A673 (cell line): ENCODE data around the gene VAV2. TPM values are rescaled to one million over a fixed set of nuclear protein-coding genes. Genes with fewer than 3 reads are reported as not detected.

Experiments
- BruUV-seq: library from RNA; stranded (reverse); fragments of 400-500 nt; replicated peaks from 2 replicates; lab custom pipeline; 2021; lab: Mats Ljungman, UMichigan
- CTCF ChIA-PET: fragments of 300-600 bp; sonication (Branson Sonifier 250); formaldehyde crosslinking; loops from one replicate; lab custom pipeline; 2022; ENCODE audit warnings: antibody characterized with exemption; lab: Charles Lee
- POLR2A ChIA-PET: fragments of 300-600 bp; sonication (Branson Sonifier 250); formaldehyde crosslinking; loops from one replicate; lab custom pipeline; 2022; ENCODE audit warnings: antibody characterized with exemption; ENCODE audit not compliant: low non-redundant PET; lab: Charles Lee
- DNase-seq: peaks from one replicate; pipeline ENCODE4 v3.0.0-alpha.2; 2015; ENCODE audit warnings: low spot score
- H3K27ac ChIP-seq: fragments of 200-600 bp; sonication (generic); 2 replicates; pipeline ENCODE4 v1.5.1; 2016; ENCODE audit warnings: mixed run types, low read depth, mild to moderate bottlenecking, mixed read lengths, antibody characterized with exemption, low read length; ENCODE audit not compliant: poor library complexity, severe bottlenecking
- H3K27me3 ChIP-seq: fragments of 200-600 bp; sonication (generic); replicated peaks from 2 replicates; pipeline ENCODE4 v1.6.1; 2017; ENCODE audit warnings: mixed run types, low read depth, mild to moderate bottlenecking, mixed read lengths, antibody characterized with exemption, low read length; ENCODE audit not compliant: insufficient read depth, poor library complexity
- H3K36me3 ChIP-seq: fragments of 200-600 bp; sonication (generic); 2 replicates; pipeline ENCODE4 v1.6.1; 2016; ENCODE audit warnings: mixed run types, mild to moderate bottlenecking, mixed read lengths, antibody characterized with exemption, low read length; ENCODE audit not compliant: insufficient read depth, poor library complexity, severe bottlenecking
- H3K4me1 ChIP-seq: fragments of 200-600 bp; sonication (generic); 2 replicates; pipeline ENCODE4 v1.6.1; 2017; ENCODE audit warnings: mixed run types, mild to moderate bottlenecking, mixed read lengths, antibody characterized with exemption, low read length; ENCODE audit not compliant: insufficient read depth, poor library complexity, severe bottlenecking
- H3K4me3 ChIP-seq: fragments of 200-600 bp; sonication (generic); 2 replicates; pipeline ENCODE4 v1.5.1; 2016; ENCODE audit warnings: low read depth, mixed run types, mild to moderate bottlenecking, mixed read lengths, low read length; ENCODE audit not compliant: poor library complexity, severe bottlenecking
- H3K9me3 ChIP-seq: fragments of 200-600 bp; sonication (generic); 2 replicates; pipeline ENCODE4 v1.6.1; 2016; ENCODE audit warnings: mixed run types, low read depth, mild to moderate bottlenecking, mixed read lengths, antibody characterized with exemption, low read length; ENCODE audit not compliant: poor library complexity, severe bottlenecking
- EZH2 ChIP-seq: fragments of 200-600 bp; sonication (generic); IDR thresholded peaks from 2 replicates; pipeline ENCODE4 v1.6.1; 2017; ENCODE audit warnings: borderline replicate concordance, low read depth, mild to moderate bottlenecking, mixed read lengths, antibody characterized with exemption, low read length; ENCODE audit not compliant: poor library complexity, severe bottlenecking
- intact Hi-C: fragments of 100-400 bp; cut with micrococcal nuclease; formaldehyde crosslinking; loops from one replicate; pipeline ENCODE4 v1.10.0; 2022; ENCODE audit not compliant: unreplicated experiment
- total RNA-seq: library from RNA; stranded (reverse); gene quantifications from 2 replicates; pipeline ENCODE4 v1.2.3, GENCODE V29; 2021
- TF ChIP-seq, protein P1 (sequence below): fragments of 300-800, 200-600 bp; sonication (generic); conservative IDR thresholded peaks from 2 replicates; pipeline ENCODE4 v1.5.1; 2017; ENCODE audit warnings: low read depth, mild to moderate bottlenecking, antibody characterized with exemption, low read length, moderate library complexity, mixed read lengths

VAV2 gene
- total RNA-seq, 1 experiment from 2014 or later: 16.4 TPM

- no peaks in the 10 kb centered on the region for H3K4me1 ChIP-seq
- ChIA-PET CTCF (no interaction called here), POLR2A (no interaction called here)
- intact Hi-C loops: no loop called here
- no peak overlapping the region for H3K27ac ChIP-seq
- H3K36me3 ChIP-seq: peaks cover 57% of the 10 kb centered on the region
- no peaks in the 10 kb centered on the region for H3K9me3 ChIP-seq
- no peak overlapping the region for H3K4me3 ChIP-seq
- no TSS peak for BruUV-seq
- no peaks in the 10 kb centered on the region for H3K27me3 ChIP-seq
- DNase-seq: no peak
- no peak for TF ChIP-seq EZH2
- TF ChIP-seq, protein P1, sequence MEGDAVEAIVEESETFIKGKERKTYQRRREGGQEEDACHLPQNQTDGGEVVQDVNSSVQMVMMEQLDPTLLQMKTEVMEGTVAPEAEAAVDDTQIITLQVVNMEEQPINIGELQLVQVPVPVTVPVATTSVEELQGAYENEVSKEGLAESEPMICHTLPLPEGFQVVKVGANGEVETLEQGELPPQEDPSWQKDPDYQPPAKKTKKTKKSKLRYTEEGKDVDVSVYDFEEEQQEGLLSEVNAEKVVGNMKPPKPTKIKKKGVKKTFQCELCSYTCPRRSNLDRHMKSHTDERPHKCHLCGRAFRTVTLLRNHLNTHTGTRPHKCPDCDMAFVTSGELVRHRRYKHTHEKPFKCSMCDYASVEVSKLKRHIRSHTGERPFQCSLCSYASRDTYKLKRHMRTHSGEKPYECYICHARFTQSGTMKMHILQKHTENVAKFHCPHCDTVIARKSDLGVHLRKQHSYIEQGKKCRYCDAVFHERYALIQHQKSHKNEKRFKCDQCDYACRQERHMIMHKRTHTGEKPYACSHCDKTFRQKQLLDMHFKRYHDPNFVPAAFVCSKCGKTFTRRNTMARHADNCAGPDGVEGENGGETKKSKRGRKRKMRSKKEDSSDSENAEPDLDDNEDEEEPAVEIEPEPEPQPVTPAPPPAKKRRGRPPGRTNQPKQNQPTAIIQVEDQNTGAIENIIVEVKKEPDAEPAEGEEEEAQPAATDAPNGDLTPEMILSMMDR: no peak
Observed at GRCh38 chr9:134030821-134031470, 38.8 kb upstream of the VAV2 start.

GRCh38 chr9:134029248-134030226 is 37.4 kb upstream of the VAV2 start:
- H3K36me3 ChIP-seq: peaks cover 44% of the 10 kb centered on the region
- ChIA-PET CTCF (no interaction called here), POLR2A (no interaction called here)
- no peak for TF ChIP-seq EZH2
- TF ChIP-seq, protein P1: no peak
- no TSS peak for BruUV-seq
- no peaks in the 10 kb centered on the region for H3K9me3 ChIP-seq
- no peak overlapping the region for H3K4me3 ChIP-seq
- intact Hi-C loops: loop anchor here (2.0 kb wide), 1 partner anchor 39 kb away; the partner anchor contains the start of gene BRD3
- H3K27ac ChIP-seq: no peak overlapping the region
- H3K27me3 ChIP-seq: no peaks in the 10 kb centered on the region
- DNase-seq: no peak
- H3K4me1 ChIP-seq: no peaks in the 10 kb centered on the region

DNA sequence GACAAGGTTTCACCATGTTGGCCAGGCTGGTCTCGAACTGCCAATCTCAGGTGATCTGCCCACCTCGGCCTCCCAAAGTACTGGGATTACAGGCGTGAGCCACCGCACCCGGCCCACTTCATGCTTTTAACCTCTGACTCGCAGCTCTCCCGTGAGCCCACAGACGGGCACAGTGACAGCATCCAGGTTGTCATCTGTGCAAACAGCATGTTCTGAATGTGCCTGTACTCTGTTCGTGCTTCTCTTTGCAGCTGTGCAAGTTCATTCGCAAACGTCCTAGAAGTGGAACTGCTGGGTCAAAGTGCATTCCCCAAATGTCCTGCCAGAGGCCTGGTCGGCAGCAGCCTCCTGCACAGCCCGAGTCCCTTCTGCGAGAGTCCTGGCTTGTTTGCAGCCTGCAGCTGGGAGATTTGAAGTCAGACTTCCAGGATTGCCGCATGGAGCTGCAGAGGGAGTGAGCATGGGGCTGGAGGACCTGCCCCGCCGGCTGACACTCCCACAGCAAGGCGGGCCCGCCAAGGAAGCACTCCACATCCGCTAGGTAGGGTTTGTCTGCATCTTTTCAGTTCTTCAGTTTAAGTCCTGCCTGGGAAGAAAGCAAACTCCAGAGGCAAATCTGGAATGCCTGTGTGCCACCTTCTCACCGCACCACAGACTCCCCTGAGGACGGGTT is 36.6 kb upstream of the VAV2 start:
- Histone ChIP-seq H3K4me3 (no peak overlapping the region), H3K9me3 (no peaks in the 10 kb centered on the region), H3K36me3 (peaks cover 36% of the 10 kb centered on the region), H3K4me1 (no peaks in the 10 kb centered on the region), H3K27ac (no peak overlapping the region), H3K27me3 (no peaks in the 10 kb centered on the region)
- ChIA-PET POLR2A (no interaction called here), CTCF (no interaction called here)
- TF ChIP-seq, protein P1: no peak
- TF ChIP-seq EZH2: no peak
- no TSS peak for BruUV-seq
- intact Hi-C loops: loop anchor here (2.0 kb wide), 1 partner anchor 40 kb away; the partner anchor contains the start of gene BRD3
- no peak for DNase-seq
